Measurements from ENCODE around the gene ZNF568.

ZNF568 gene

DNA sequence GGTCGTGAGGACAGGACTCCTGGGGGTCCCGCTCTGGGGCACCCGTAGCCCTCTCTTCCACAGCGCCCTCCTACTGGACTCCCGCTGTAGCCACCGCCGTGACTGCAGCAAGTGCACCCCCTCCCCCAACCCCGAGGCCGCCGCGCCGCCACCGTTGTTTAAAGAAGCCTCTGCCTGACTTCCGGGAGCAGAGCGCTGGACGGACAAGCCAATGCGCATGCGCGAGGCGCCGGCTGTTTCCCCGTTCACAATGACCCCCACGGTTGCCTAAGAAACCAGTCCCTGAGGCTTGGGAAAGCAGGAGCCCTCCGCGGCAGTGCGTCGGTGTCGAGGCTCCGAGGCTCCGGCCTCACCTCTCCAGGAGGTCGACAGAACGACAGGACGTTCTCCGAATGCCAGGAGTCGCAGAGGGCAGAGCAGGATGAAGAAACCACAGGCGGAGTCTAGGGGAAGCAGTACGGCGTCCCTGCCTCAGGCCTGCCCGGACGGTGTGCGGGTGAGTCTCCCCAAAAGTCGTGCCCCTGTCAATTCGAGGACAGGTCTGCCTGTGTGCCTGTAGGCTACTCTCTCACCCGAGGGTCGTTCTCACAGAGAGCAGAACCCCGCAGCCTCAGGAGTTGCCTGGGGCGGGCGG is 91.6 kb downstream of the ZNF568 start:
- peak; percentile 72 for DNase-seq

DNA sequence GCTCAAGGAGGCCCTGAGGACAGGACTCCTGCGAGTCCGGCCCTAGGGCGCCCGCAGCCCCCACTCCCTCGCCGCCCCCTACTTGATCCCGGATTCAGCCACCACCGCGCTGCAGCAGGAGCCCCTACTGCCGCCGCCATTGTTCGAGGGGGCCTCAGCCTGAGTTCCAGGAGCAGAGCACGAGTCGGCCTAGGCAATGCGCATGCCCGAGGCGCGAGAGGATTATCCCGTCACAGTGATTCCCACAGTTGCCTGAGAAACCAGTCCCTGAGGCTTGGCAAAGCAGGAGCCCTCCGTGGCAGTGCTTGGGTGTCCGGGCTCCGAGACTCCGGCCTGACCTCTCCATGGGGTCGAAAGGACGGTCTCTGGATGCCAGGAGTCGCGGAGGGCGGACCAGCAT is 93.7 kb downstream of the ZNF568 start:
- DNase-seq, result no peak

DNA sequence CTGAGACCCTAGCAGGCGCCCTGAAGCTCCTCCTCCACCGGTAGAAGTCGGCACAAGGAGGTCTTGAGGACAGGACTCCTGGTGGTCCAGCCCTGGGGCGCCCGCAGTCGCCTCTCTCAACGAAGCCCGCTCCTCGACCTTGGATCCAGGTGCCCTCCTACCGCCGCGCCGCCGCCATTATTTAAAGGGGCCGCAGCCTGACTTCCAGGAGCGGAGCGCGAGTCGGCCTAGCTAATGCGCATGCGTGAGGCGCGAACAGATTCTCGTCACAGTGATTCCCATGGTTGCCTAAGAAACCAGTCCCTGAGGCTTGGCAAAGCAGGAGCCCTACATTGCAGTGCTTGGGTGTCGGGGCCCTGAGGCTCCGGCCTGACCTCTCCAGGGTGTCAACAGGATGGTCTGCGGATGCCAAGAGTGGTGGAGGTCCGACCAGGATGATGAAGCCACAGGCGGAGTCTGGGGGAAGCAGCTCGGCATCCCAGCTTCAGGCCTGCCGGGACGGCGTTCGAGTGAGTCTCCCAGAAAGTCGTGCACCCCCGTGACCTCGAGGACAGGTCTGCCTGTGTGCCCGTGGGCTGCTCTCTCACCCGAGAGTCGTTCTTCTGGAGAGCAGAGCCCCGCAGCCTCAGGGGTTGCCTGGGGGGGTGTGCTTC is 96.1 kb downstream of the ZNF568 start:
- no peak for DNase-seq

DNA sequence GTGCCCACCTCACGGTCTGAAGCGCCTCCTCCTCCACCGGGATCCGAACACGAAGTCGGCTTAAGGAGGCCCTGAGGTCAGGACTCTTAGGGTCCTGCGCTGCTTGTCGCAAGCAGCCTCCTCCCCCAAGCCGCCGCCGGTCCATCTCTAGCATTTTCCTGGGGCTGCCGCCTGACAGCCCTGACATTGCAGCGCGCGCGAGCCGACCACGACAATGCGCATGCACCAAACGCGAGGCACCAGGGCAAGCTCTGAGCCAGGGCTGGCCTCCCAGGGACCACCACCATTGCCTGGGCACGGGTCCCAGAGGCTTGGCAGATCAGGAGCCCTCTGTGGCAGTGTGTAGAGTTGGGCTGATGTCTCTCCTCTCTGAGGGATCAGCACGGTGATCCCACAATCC is 98.3 kb downstream of the ZNF568 start:
- no peak for DNase-seq

DNA sequence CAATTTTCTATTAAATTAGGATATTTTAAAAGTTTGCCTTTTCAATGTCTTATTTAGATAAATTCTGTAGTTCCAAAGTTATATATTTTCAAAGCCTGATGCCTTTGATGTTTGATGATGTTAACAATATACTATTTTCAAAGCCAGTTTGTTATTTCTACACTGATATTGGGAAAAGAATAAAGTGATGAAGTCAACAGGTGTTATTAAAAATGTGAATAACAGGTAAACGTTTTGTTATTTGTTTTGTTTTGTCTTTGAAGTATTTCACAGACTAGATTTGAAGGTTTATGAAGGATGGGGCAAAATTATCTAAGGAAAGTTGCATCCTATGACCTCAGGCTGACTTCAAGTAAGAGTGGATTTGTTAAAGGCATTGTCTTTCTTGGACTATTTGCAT is 129.0 kb downstream of the ZNF568 start:
- DNase-seq, result no peak

Measured in retina (tissue), 1 donor.